Panc1 (cell line): Measurements from ENCODE around the gene PCDHGB5. TPM values are rescaled to one million over a fixed set of nuclear protein-coding genes. Genes with fewer than 3 reads are reported as not detected.
"Not testable (repeated sequence)": the region's sequence is repeated elsewhere in the genome, so short reads cannot be mapped to it uniquely, and the experiment has no call there.

Experiments
- ATAC-seq: fragments of 200-7000 bp; cut with Tn5 transposase; 2 replicates; pipeline ENCODE4 v1.9.1; 2020; ENCODE audit warnings: mild to moderate bottlenecking, moderate library complexity
- BruUV-seq: library from RNA; stranded (reverse); fragments of 400-500 nt; replicated peaks from 2 replicates; lab custom pipeline; 2021; lab: Mats Ljungman, UMichigan
- CTCF ChIA-PET: fragments of 300-600 bp; sonication (Branson Sonifier 250); formaldehyde crosslinking; loops from one replicate; lab custom pipeline; 2022; ENCODE audit warnings: antibody characterized with exemption; lab: Charles Lee
- POLR2A ChIA-PET: fragments of 300-600 bp; sonication (Branson Sonifier 250); formaldehyde crosslinking; loops from one replicate; lab custom pipeline; 2022; ENCODE audit warnings: antibody characterized with exemption; lab: Charles Lee
- DNase-seq: peaks from one replicate; pipeline ENCODE4 v3.0.0-alpha.2; 2010; ENCODE audit warnings: low read depth, low spot score
- H3K27ac ChIP-seq: 2 replicates; pipeline ENCODE4 v1.5.1; 2011; ENCODE audit warnings: mild to moderate bottlenecking, low read length, inconsistent platforms
- H3K27me3 ChIP-seq: fragments of 200-500 bp; sonication (Bioruptor generic); 2 replicates; pipeline ENCODE4 v1.6.0; 2014; ENCODE audit warnings: low read length, inconsistent platforms; ENCODE audit not compliant: control insufficient read depth, insufficient read depth
- H3K36me3 ChIP-seq: fragments of 200-500 bp; sonication (Bioruptor generic); 2 replicates; pipeline ENCODE4 v1.5.1; 2014; ENCODE audit warnings: inconsistent platforms, mild to moderate bottlenecking, low read length, moderate library complexity; ENCODE audit not compliant: control insufficient read depth, insufficient read depth
- H3K4me1 ChIP-seq: 2 replicates; pipeline ENCODE4 v1.5.1; 2011; ENCODE audit warnings: inconsistent platforms, mild to moderate bottlenecking, low read length, moderate library complexity; ENCODE audit not compliant: control insufficient read depth, insufficient read depth
- H3K4me3 ChIP-seq, 2 experiments: 2 replicates each; pipeline ENCODE4 v1.5.1; 2011 to 2012; ENCODE audit warnings: low read depth in 2 of 2, low read length in 2 of 2, mild to moderate bottlenecking in 2 of 2, inconsistent platforms in 1 of 2, moderate library complexity in 1 of 2
- H3K9me3 ChIP-seq: fragments of 200-500 bp; sonication (Bioruptor generic); 2 replicates; pipeline ENCODE4 v1.5.1; 2014; ENCODE audit warnings: low read depth, mild to moderate bottlenecking, inconsistent platforms, low read length, moderate library complexity; ENCODE audit not compliant: control insufficient read depth, insufficient read depth
- CTCF ChIP-seq: fragments of 450-650 bp; IDR thresholded peaks from 2 replicates; pipeline ENCODE4 v1.5.1; 2017; ENCODE audit warnings: mild to moderate bottlenecking
- POLR2AphosphoS5 ChIP-seq: IDR thresholded peaks from 2 replicates; pipeline ENCODE4 v1.6.1; 2012; ENCODE audit warnings: mild to moderate bottlenecking, low read depth, low read length, moderate library complexity
- REST ChIP-seq, 2 experiments: IDR thresholded peaks; 2 replicates each; pipeline ENCODE4 v1.6.1; 2011 to 2012; ENCODE audit warnings: low read depth in 2 of 2, control low read depth in 1 of 2, low read length in 1 of 2, mild to moderate bottlenecking in 1 of 2, moderate library complexity in 1 of 2; ENCODE audit not compliant: insufficient read depth in 1 of 2
- SIN3A ChIP-seq: IDR thresholded peaks from 2 replicates; pipeline ENCODE4 v1.6.1; 2012; ENCODE audit warnings: low read depth, mild to moderate bottlenecking, low read length, moderate library complexity, borderline replicate concordance; ENCODE audit not compliant: insufficient read depth
- TCF7L2 ChIP-seq: IDR thresholded peaks from 2 replicates; pipeline ENCODE4 v1.6.1; 2011; ENCODE audit warnings: mild to moderate bottlenecking, low read depth, low read length, inconsistent platforms
- in situ Hi-C: cut with HindIII; loops from 2 replicates; pipeline ENCODE4 v1.10.0; 2016; ENCODE audit warnings: low sequenced_read_pairs, low pct_unique_long_range_greater_than_20kb
- intact Hi-C: fragments of 100-400 bp; cut with micrococcal nuclease; formaldehyde crosslinking; loops from one replicate; pipeline ENCODE4 v1.10.0; 2022; ENCODE audit not compliant: unreplicated experiment
- total RNA-seq: library from RNA; stranded (reverse); gene quantifications from one replicate; pipeline ENCODE4 v1.2.1, GENCODE V29; 2021; ENCODE audit not compliant: unreplicated experiment

The PCDHGB5 gene
- total RNA-seq, 1 experiment from 2014 or later = 0.87 TPM

- CTCF ChIA-PET = interaction anchor here (0.7 to 0.8 kb wide), 2 partner anchors 10 to 92 kb away, joined by 3 read pairs; no protein-coding TSS in a partner anchor
- in situ Hi-C loops = no loop called here
- intact Hi-C loops = no loop called here
Observed at GRCh38 chr5:141403387-141403786, 5.6 kb downstream of the PCDHGB5 start.

GRCh38 chr5:141407790-141408505, 10.2 kb downstream of the PCDHGB5 start, which contains the start of gene PCDHGB6:
TSS of gene PCDHGB6 (plus strand) at chr5:141408021. CDS start at chr5:141408203, 182 bp downstream.
- CTCF ChIA-PET, H3K36me3 ChIP-seq, H3K4me3 ChIP-seq, in situ Hi-C loops, POLR2A ChIA-PET, BruUV-seq, H3K27ac ChIP-seq, H3K27me3 ChIP-seq, H3K9me3 ChIP-seq, ATAC-seq, H3K4me1 ChIP-seq, intact Hi-C loops, DNase-seq: not testable (repeated sequence)
- TF ChIP-seq CTCF = peak; percentile 34

More at GRCh38 chr5:141403387-141403786, 5.6 kb downstream of the PCDHGB5 start:
- POLR2A ChIA-PET = no interaction called here
- ATAC-seq (no peak), DNase-seq (no peak)
- no peaks in the 10 kb centered on the region for H3K9me3 ChIP-seq
- H3K27me3 ChIP-seq = no peaks in the 10 kb centered on the region
- no peak overlapping the region for H3K4me3 ChIP-seq
- TF ChIP-seq CTCF (no peak), REST (IDR thresholded peaks at IDR 0.05; ENCODE audit: insufficient read depth in 1 of 2, low read depth in 2 of 2, low read length in 1 of 2) (no peak), SIN3A (no peak), POLR2AphosphoS5 (no peak), TCF7L2 (no peak)
- H3K4me1 ChIP-seq = no peaks in the 10 kb centered on the region
- BruUV-seq = no TSS peak
- no peaks in the 10 kb centered on the region for H3K36me3 ChIP-seq
- H3K27ac ChIP-seq = no peak overlapping the region
